ENCODE data around the gene PITPNC1.
A peak's percentile ranks its signal among the peaks of the same experiment; 100 is the strongest.
"Not testable (repeated sequence)": the region's sequence is repeated elsewhere in the genome, so short reads cannot be mapped to it uniquely, and the experiment has no call there.

PITPNC1 gene

GRCh38 chr17:67413388-67413787 is 36.3 kb downstream of the PITPNC1 start:
- Histone ChIP-seq H3K27ac (ENCODE audit: insufficient read depth, low read length, poor library complexity, severe bottlenecking) (no peak overlapping the region), H3K27me3 (replicated peaks; ENCODE audit: control insufficient read depth, insufficient read depth, low read length, poor library complexity, severe bottlenecking) (no peaks in the 10 kb centered on the region), H3K9me3 (ENCODE audit: control insufficient read depth, low read length) (no peaks in the 10 kb centered on the region), H3K36me3 (ENCODE audit: control insufficient read depth, insufficient read depth, low read length) (no peaks in the 10 kb centered on the region), H3K4me1 (ENCODE audit: control insufficient read depth, insufficient read depth, low read length, poor library complexity, severe bottlenecking) (no peaks in the 10 kb centered on the region), H3K4me3 (ENCODE audit: insufficient read depth, low read depth, low read length, poor library complexity, severe bottlenecking) (no peak overlapping the region)
- no peak for DNase-seq

- no peak overlapping the region for H3K27ac ChIP-seq (ENCODE audit: insufficient read depth, low read length, poor library complexity, severe bottlenecking)
Observed at GRCh38 chr17:67414130-67414529, 37.0 kb downstream of the PITPNC1 start.

GRCh38 chr17:67414559-67414958 is 37.5 kb downstream of the PITPNC1 start:
- no peaks in the 10 kb centered on the region for H3K4me1 ChIP-seq (ENCODE audit: control insufficient read depth, insufficient read depth, low read length, poor library complexity, severe bottlenecking)
- no peak for DNase-seq
- H3K27ac ChIP-seq (ENCODE audit: insufficient read depth, low read length, poor library complexity, severe bottlenecking): no peak overlapping the region

More at GRCh38 chr17:67414130-67414529, 37.0 kb downstream of the PITPNC1 start:
- no peak for DNase-seq
- H3K4me3 ChIP-seq (ENCODE audit: insufficient read depth, low read depth, low read length, poor library complexity, severe bottlenecking): no peak overlapping the region
- no peaks in the 10 kb centered on the region for H3K4me1 ChIP-seq (ENCODE audit: control insufficient read depth, insufficient read depth, low read length, poor library complexity, severe bottlenecking)
- no peaks in the 10 kb centered on the region for H3K27me3 ChIP-seq (replicated peaks; ENCODE audit: control insufficient read depth, insufficient read depth, low read length, poor library complexity, severe bottlenecking)
- no peaks in the 10 kb centered on the region for H3K36me3 ChIP-seq (ENCODE audit: control insufficient read depth, insufficient read depth, low read length)
- H3K9me3 ChIP-seq (ENCODE audit: control insufficient read depth, low read length): no peaks in the 10 kb centered on the region

GRCh38 chr17:67415291-67415690 is 38.2 kb downstream of the PITPNC1 start:
- no peak for DNase-seq
- Histone ChIP-seq H3K27ac (ENCODE audit: insufficient read depth, low read length, poor library complexity, severe bottlenecking) (no peak overlapping the region), H3K36me3 (ENCODE audit: control insufficient read depth, insufficient read depth, low read length) (no peaks in the 10 kb centered on the region), H3K27me3 (replicated peaks; ENCODE audit: control insufficient read depth, insufficient read depth, low read length, poor library complexity, severe bottlenecking) (no peaks in the 10 kb centered on the region), H3K4me3 (ENCODE audit: insufficient read depth, low read depth, low read length, poor library complexity, severe bottlenecking) (no peak overlapping the region), H3K4me1 (ENCODE audit: control insufficient read depth, insufficient read depth, low read length, poor library complexity, severe bottlenecking) (peaks cover 1% of the 10 kb centered on the region), H3K9me3 (ENCODE audit: control insufficient read depth, low read length) (no peaks in the 10 kb centered on the region)

More at GRCh38 chr17:67414559-67414958, 37.5 kb downstream of the PITPNC1 start:
- Histone ChIP-seq H3K27me3 (replicated peaks; ENCODE audit: control insufficient read depth, insufficient read depth, low read length, poor library complexity, severe bottlenecking) (no peaks in the 10 kb centered on the region), H3K9me3 (ENCODE audit: control insufficient read depth, low read length) (no peaks in the 10 kb centered on the region), H3K4me3 (ENCODE audit: insufficient read depth, low read depth, low read length, poor library complexity, severe bottlenecking) (no peak overlapping the region), H3K36me3 (ENCODE audit: control insufficient read depth, insufficient read depth, low read length) (no peaks in the 10 kb centered on the region)

DNA sequence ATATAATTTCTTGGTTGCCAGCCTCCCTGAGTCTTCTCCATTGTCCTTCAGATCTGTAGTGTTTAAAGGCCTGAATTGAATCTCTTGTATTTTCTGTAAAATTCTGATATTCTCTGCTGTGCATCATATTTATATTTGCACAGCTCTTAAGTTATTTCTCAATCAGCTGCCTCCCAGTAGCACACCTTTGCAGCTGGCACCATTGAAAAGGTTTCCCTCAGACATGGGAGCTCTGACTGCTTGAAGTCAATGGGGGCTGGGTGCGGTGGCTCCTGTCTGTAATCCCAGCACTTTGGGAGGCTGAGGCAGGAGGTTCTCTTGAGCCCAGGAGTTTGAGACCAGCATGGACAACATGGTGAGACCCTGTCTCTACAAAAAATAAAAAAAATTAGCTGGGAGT is 40.4 kb downstream of the PITPNC1 start:
- Histone ChIP-seq H3K4me3 (ENCODE audit: insufficient read depth, low read depth, low read length, poor library complexity, severe bottlenecking) (no peak overlapping the region), H3K27me3 (replicated peaks; ENCODE audit: control insufficient read depth, insufficient read depth, low read length, poor library complexity, severe bottlenecking) (no peaks in the 10 kb centered on the region), H3K9me3 (ENCODE audit: control insufficient read depth, low read length) (no peaks in the 10 kb centered on the region), H3K4me1 (ENCODE audit: control insufficient read depth, insufficient read depth, low read length, poor library complexity, severe bottlenecking) (peaks cover 19% of the 10 kb centered on the region), H3K27ac (ENCODE audit: insufficient read depth, low read length, poor library complexity, severe bottlenecking) (no peak overlapping the region), H3K36me3 (ENCODE audit: control insufficient read depth, insufficient read depth, low read length) (no peaks in the 10 kb centered on the region)
- DNase-seq: no peak

DNA sequence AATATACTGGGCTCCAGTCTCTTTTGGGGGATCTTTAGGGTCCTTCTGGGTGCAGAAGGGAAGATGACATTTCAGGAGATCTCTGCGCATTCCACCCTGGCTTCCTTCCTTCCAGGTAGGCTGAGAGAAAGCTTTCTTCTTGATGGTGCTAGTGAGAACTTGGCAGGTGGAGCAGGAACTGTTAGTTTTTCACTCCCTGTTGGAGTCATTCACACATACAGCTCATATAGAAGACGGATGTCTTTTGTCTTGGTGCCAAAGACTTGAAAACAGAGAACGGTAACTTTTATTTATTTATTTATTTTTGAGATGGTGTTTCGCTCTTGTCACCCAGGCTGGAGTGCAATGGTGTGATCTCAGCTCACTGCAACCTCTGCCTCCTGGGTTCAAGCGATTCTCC is 43.9 kb downstream of the PITPNC1 start:
- DNase-seq: no peak
- no peak overlapping the region for H3K4me3 ChIP-seq (ENCODE audit: insufficient read depth, low read depth, low read length, poor library complexity, severe bottlenecking)
- peaks cover 33% of the 10 kb centered on the region for H3K4me1 ChIP-seq (ENCODE audit: control insufficient read depth, insufficient read depth, low read length, poor library complexity, severe bottlenecking)
- no peaks in the 10 kb centered on the region for H3K9me3 ChIP-seq (ENCODE audit: control insufficient read depth, low read length)
- no peaks in the 10 kb centered on the region for H3K36me3 ChIP-seq (ENCODE audit: control insufficient read depth, insufficient read depth, low read length)
- H3K27me3 ChIP-seq (replicated peaks; ENCODE audit: control insufficient read depth, insufficient read depth, low read length, poor library complexity, severe bottlenecking): no peaks in the 10 kb centered on the region
- peak overlapping the region; percentile 82 for H3K27ac ChIP-seq (ENCODE audit: insufficient read depth, low read length, poor library complexity, severe bottlenecking)

GRCh38 chr17:67421869-67422273 is 44.8 kb downstream of the PITPNC1 start:
- no peaks in the 10 kb centered on the region for H3K9me3 ChIP-seq (ENCODE audit: control insufficient read depth, low read length)
- H3K4me3 ChIP-seq (ENCODE audit: insufficient read depth, low read depth, low read length, poor library complexity, severe bottlenecking): no peak overlapping the region
- H3K27me3 ChIP-seq (replicated peaks; ENCODE audit: control insufficient read depth, insufficient read depth, low read length, poor library complexity, severe bottlenecking): no peaks in the 10 kb centered on the region
- no peaks in the 10 kb centered on the region for H3K36me3 ChIP-seq (ENCODE audit: control insufficient read depth, insufficient read depth, low read length)
- peaks cover 33% of the 10 kb centered on the region for H3K4me1 ChIP-seq (ENCODE audit: control insufficient read depth, insufficient read depth, low read length, poor library complexity, severe bottlenecking)
- peak overlapping the region; percentile 82 for H3K27ac ChIP-seq (ENCODE audit: insufficient read depth, low read length, poor library complexity, severe bottlenecking)
- peak; percentile 41 to 59 (median 43) for DNase-seq

GRCh38 chr17:67422296-67422695 is 45.2 kb downstream of the PITPNC1 start:
- not testable (repeated sequence) for H3K27me3 ChIP-seq (replicated peaks; ENCODE audit: control insufficient read depth, insufficient read depth, low read length, poor library complexity, severe bottlenecking); H3K36me3 ChIP-seq (ENCODE audit: control insufficient read depth, insufficient read depth, low read length); H3K4me3 ChIP-seq (ENCODE audit: insufficient read depth, low read depth, low read length, poor library complexity, severe bottlenecking); H3K9me3 ChIP-seq (ENCODE audit: control insufficient read depth, low read length)
- Histone ChIP-seq H3K4me1 (ENCODE audit: control insufficient read depth, insufficient read depth, low read length, poor library complexity, severe bottlenecking) (peaks cover 33% of the 10 kb centered on the region), H3K27ac (ENCODE audit: insufficient read depth, low read length, poor library complexity, severe bottlenecking) (peak overlapping the region; percentile 82)
- peak in 2 of 3 donors; percentile 25 to 35 for DNase-seq

- H3K27ac ChIP-seq (ENCODE audit: insufficient read depth, low read length, poor library complexity, severe bottlenecking): peak overlapping the region; percentile 82
- H3K9me3 ChIP-seq (ENCODE audit: control insufficient read depth, low read length): no peaks in the 10 kb centered on the region
- peaks cover 33% of the 10 kb centered on the region for H3K4me1 ChIP-seq (ENCODE audit: control insufficient read depth, insufficient read depth, low read length, poor library complexity, severe bottlenecking)
- H3K36me3 ChIP-seq (ENCODE audit: control insufficient read depth, insufficient read depth, low read length): no peaks in the 10 kb centered on the region
- no peaks in the 10 kb centered on the region for H3K27me3 ChIP-seq (replicated peaks; ENCODE audit: control insufficient read depth, insufficient read depth, low read length, poor library complexity, severe bottlenecking)
- DNase-seq: no peak
- no peak overlapping the region for H3K4me3 ChIP-seq (ENCODE audit: insufficient read depth, low read depth, low read length, poor library complexity, severe bottlenecking)
Observed at GRCh38 chr17:67422897-67423296, 45.8 kb downstream of the PITPNC1 start.

DNA sequence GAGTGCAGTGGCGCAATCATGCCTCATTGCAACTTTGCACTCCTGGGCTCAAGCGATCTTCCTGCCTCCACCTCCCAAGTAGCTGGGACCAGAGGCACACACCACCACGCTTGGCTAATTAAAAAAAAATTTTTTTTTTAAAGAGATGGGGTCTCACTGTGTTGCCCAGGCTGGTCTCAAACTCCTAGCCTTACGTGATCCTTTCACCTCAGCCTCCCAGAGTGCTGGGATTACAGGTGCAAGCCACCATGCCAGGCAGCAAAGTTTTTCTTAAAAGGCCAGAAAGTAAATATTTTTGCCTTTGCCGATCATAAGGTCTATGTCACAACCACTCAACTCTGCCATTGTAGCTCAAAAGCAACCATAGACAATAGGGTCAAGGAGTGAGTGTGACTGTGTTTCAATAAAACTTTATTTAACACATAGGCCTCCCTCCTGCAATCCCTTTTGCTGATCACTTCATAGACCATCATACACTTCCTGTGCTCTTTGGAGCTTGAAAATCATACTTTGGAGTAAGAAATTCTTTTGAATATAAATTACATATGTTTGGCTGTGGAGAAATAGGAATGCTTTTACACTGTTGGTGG is 48.6 kb downstream of the PITPNC1 start:
- Histone ChIP-seq H3K4me1 (ENCODE audit: control insufficient read depth, insufficient read depth, low read length, poor library complexity, severe bottlenecking) (peaks cover 28% of the 10 kb centered on the region), H3K36me3 (ENCODE audit: control insufficient read depth, insufficient read depth, low read length) (no peaks in the 10 kb centered on the region), H3K9me3 (ENCODE audit: control insufficient read depth, low read length) (no peaks in the 10 kb centered on the region), H3K27me3 (replicated peaks; ENCODE audit: control insufficient read depth, insufficient read depth, low read length, poor library complexity, severe bottlenecking) (no peaks in the 10 kb centered on the region), H3K4me3 (ENCODE audit: insufficient read depth, low read depth, low read length, poor library complexity, severe bottlenecking) (no peak overlapping the region), H3K27ac (ENCODE audit: insufficient read depth, low read length, poor library complexity, severe bottlenecking) (peak overlapping the region; percentile 39)
- DNase-seq: no peak
